IMR-90 (cell line): ENCODE measurements around the gene LRRC4. TPM values are rescaled to one million over a fixed set of nuclear protein-coding genes. Genes with fewer than 3 reads are reported as not detected.

ENCODE experiments used
- ATAC-seq: fragments of 200-7000 bp; cut with Tn5 transposase; 2 replicates; pipeline ENCODE4 v1.9.1; 2020; ENCODE audit warnings: low read depth, mild to moderate bottlenecking, moderate library complexity
- BruUV-seq: library from RNA; stranded (reverse); fragments of 400-500 nt; replicated peaks from 2 replicates; lab custom pipeline; 2021; lab: Mats Ljungman, UMichigan
- CTCF ChIA-PET: fragments of 300-600 bp; formaldehyde crosslinking; extraction: SDS; loops from one replicate; lab custom pipeline; 2021; ENCODE audit warnings: antibody characterized with exemption; lab: Yijun Ruan, JAX
- POLR2A ChIA-PET: fragments of 300-600 bp; sonication (Branson Sonifier 250); formaldehyde crosslinking; loops from one replicate; lab custom pipeline; 2022; ENCODE audit warnings: antibody characterized with exemption; ENCODE audit not compliant: unreplicated experiment; lab: Charles Lee
- DNase-seq: peaks from one replicate; pipeline ENCODE4 v3.0.0; 2013
- H2AFZ ChIP-seq: replicated peaks from 2 replicates; pipeline ENCODE3; 2013; ENCODE audit warnings: low read length, mild to moderate bottlenecking; ENCODE audit not compliant: poor library complexity
- H2AK5ac ChIP-seq: 2 replicates; pipeline ENCODE4 v1.6.1; 2013; ENCODE audit warnings: low read depth, low read length, inconsistent platforms
- H2AK9ac ChIP-seq: replicated peaks from 2 replicates; pipeline ENCODE3; 2013; ENCODE audit warnings: mild to moderate bottlenecking, low read depth, low read length, moderate library complexity; ENCODE audit not compliant: poor library complexity
- H2BK120ac ChIP-seq: 2 replicates; pipeline ENCODE4 v1.6.1; 2013; ENCODE audit warnings: low read depth, low read length, inconsistent platforms
- H2BK15ac ChIP-seq: 3 replicates; pipeline ENCODE4 v1.6.1; 2013; ENCODE audit warnings: low read depth, low read length, inconsistent platforms
- H2BK20ac ChIP-seq: 2 replicates; pipeline ENCODE4 v1.6.1; 2013; ENCODE audit warnings: low read depth, mild to moderate bottlenecking, inconsistent platforms, low read length, moderate library complexity
- H2BK5ac ChIP-seq: 2 replicates; pipeline ENCODE4 v1.6.1; 2013; ENCODE audit warnings: mild to moderate bottlenecking, low read depth, low read length, inconsistent platforms; ENCODE audit not compliant: poor library complexity, severe bottlenecking
- H3K14ac ChIP-seq: replicated peaks from 2 replicates; pipeline ENCODE4 v1.6.1; 2013; ENCODE audit warnings: low read depth, low read length, inconsistent platforms
- H3K18ac ChIP-seq: 2 replicates; pipeline ENCODE4 v1.6.1; 2013; ENCODE audit warnings: low read depth, low read length, control low read depth
- H3K23ac ChIP-seq: 2 replicates; pipeline ENCODE4 v1.6.1; 2013; ENCODE audit warnings: low read depth, low read length, inconsistent platforms
- H3K27ac ChIP-seq: 2 replicates; pipeline ENCODE4 v1.5.1; 2013; ENCODE audit warnings: mild to moderate bottlenecking, control low read depth, low read length; ENCODE audit not compliant: insufficient read depth
- H3K27me3 ChIP-seq: 2 replicates; pipeline ENCODE4 v1.6.1; 2013; ENCODE audit warnings: low read length; ENCODE audit not compliant: control insufficient read depth, insufficient read depth
- H3K36me3 ChIP-seq: 2 replicates; pipeline ENCODE4 v1.6.1; 2013; ENCODE audit warnings: low read length, mixed read lengths; ENCODE audit not compliant: control insufficient read depth, insufficient read depth
- H3K4ac ChIP-seq: 2 replicates; pipeline ENCODE4 v1.6.1; 2013; ENCODE audit warnings: low read depth, low read length, inconsistent platforms
- H3K4me1 ChIP-seq: 2 replicates; pipeline ENCODE4 v1.6.1; 2013; ENCODE audit warnings: low read length, mixed read lengths; ENCODE audit not compliant: control insufficient read depth, insufficient read depth
- H3K4me2 ChIP-seq: 2 replicates; pipeline ENCODE4 v1.6.1; 2013; ENCODE audit warnings: low read depth, mild to moderate bottlenecking, control low read depth, low read length, moderate library complexity
- H3K4me3 ChIP-seq: 2 replicates; pipeline ENCODE4 v1.5.1; 2013; ENCODE audit warnings: low read depth, mild to moderate bottlenecking, control low read depth, low read length, moderate library complexity; ENCODE audit not compliant: insufficient read depth
- H3K56ac ChIP-seq: 2 replicates; pipeline ENCODE4 v1.6.1; 2013; ENCODE audit warnings: low read length, inconsistent platforms; ENCODE audit not compliant: insufficient read depth; ENCODE audit errors: extremely low read depth
- H3K79me1 ChIP-seq, 2 experiments: 2 replicates each; pipeline ENCODE4 v1.6.1; 2013; ENCODE audit warnings: low read length in 2 of 2, inconsistent platforms in 1 of 2, low read depth in 1 of 2
- H3K9ac ChIP-seq: 2 replicates; pipeline ENCODE4 v1.6.1; 2013; ENCODE audit warnings: low read depth, low read length, control low read depth
- H3K9me1 ChIP-seq: 2 replicates; pipeline ENCODE4 v1.6.1; 2013; ENCODE audit warnings: low read length, inconsistent platforms; ENCODE audit not compliant: insufficient read depth
- H3K9me3 ChIP-seq: 2 replicates; pipeline ENCODE4 v1.6.1; 2013; ENCODE audit warnings: low read length; ENCODE audit not compliant: control insufficient read depth, insufficient read depth
- H4K20me1 ChIP-seq: 2 replicates; pipeline ENCODE4 v1.6.1; 2013; ENCODE audit warnings: low read length, inconsistent platforms; ENCODE audit not compliant: insufficient read depth
- H4K5ac ChIP-seq: 2 replicates; pipeline ENCODE4 v1.6.1; 2013; ENCODE audit warnings: mild to moderate bottlenecking, low read depth, low read length, control low read depth
- H4K8ac ChIP-seq, 2 experiments: 2 replicates each; pipeline ENCODE4 v1.6.1; 2013; ENCODE audit warnings: low read depth in 2 of 2, low read length in 2 of 2, control low read depth in 1 of 2, inconsistent platforms in 1 of 2
- H4K91ac ChIP-seq: 2 replicates; pipeline ENCODE4 v1.6.1; 2013; ENCODE audit warnings: low read depth, low read length, inconsistent platforms; ENCODE audit not compliant: insufficient read depth
- BHLHE40 ChIP-seq: fragments of 150-350 bp; IDR thresholded peaks from 2 replicates; pipeline ENCODE4 v1.6.1; 2016; ENCODE audit warnings: mild to moderate bottlenecking, low read depth, low read length
- CEBPB ChIP-seq: IDR thresholded peaks from 2 replicates; pipeline ENCODE4 v1.6.1; 2012; ENCODE audit warnings: low read depth, low read length, improper control_type of control experiment
- CHD1 ChIP-seq: IDR thresholded peaks from 2 replicates; pipeline ENCODE4 v1.6.1; 2012; ENCODE audit warnings: low read depth, low read length, improper control_type of control experiment
- CTCF ChIP-seq: conservative IDR thresholded peaks from 2 replicates; pipeline ENCODE4 v1.5.1; 2012; ENCODE audit warnings: mild to moderate bottlenecking, low read depth, low read length, improper control_type of control experiment
- ELK1 ChIP-seq: fragments of 150-350 bp; IDR thresholded peaks from 2 replicates; pipeline ENCODE4 v1.6.1; 2016; ENCODE audit warnings: low read depth, mild to moderate bottlenecking, low read length, moderate library complexity, borderline replicate concordance
- FOS ChIP-seq: fragments of 150-350 bp; IDR thresholded peaks from 2 replicates; pipeline ENCODE4 v1.6.1; 2016; ENCODE audit warnings: low read depth, low read length
- MAFK ChIP-seq: IDR thresholded peaks from 2 replicates; pipeline ENCODE4 v1.6.1; 2012; ENCODE audit warnings: low read depth, low read length, improper control_type of control experiment
- MAZ ChIP-seq: IDR thresholded peaks from 2 replicates; pipeline ENCODE4 v1.6.1; 2012; ENCODE audit warnings: low read depth, mild to moderate bottlenecking, low read length, improper control_type of control experiment, moderate library complexity, borderline replicate concordance
- MXI1 ChIP-seq: IDR thresholded peaks from 2 replicates; pipeline ENCODE4 v1.6.1; 2012; ENCODE audit warnings: low read depth, mild to moderate bottlenecking, low read length, moderate library complexity, borderline replicate concordance
- POLR2A ChIP-seq: IDR thresholded peaks from 2 replicates; pipeline ENCODE4 v1.6.1; 2012; ENCODE audit warnings: mild to moderate bottlenecking, low read depth, low read length
- RCOR1 ChIP-seq: IDR thresholded peaks from 2 replicates; pipeline ENCODE4 v1.6.1; 2012; ENCODE audit warnings: mild to moderate bottlenecking, low read length, improper control_type of control experiment; ENCODE audit not compliant: insufficient replicate concordance
- RFX5 ChIP-seq: IDR thresholded peaks from 2 replicates; pipeline ENCODE4 v1.8.0; 2012; ENCODE audit warnings: low read depth, mild to moderate bottlenecking, low read length, moderate library complexity
- SMC3 ChIP-seq: fragments of 150-350 bp; IDR thresholded peaks from 2 replicates; pipeline ENCODE4 v1.6.1; 2016; ENCODE audit warnings: low read depth, mild to moderate bottlenecking, antibody characterized with exemption, low read length, moderate library complexity
- USF2 ChIP-seq: fragments of 150-350 bp; IDR thresholded peaks from 2 replicates; pipeline ENCODE4 v1.6.1; 2017; ENCODE audit warnings: mild to moderate bottlenecking, antibody characterized with exemption, low read length, low read depth
- WGBS, 2 experiments: methylation state at CpG; one replicate each; pipeline versions ENCODE4 v1.1.5 to v1.1.7; 2013; ENCODE audit warnings: missing lambda C conversion rate in 2 of 2; ENCODE audit not compliant: insufficient read length in 1 of 2; ENCODE audit errors: extremely low coverage in 2 of 2; 5-methylcytosine and 5-hydroxymethylcytosine counted together
- dilution Hi-C: fragments of 300-500 bp; cut with HindIII; formaldehyde crosslinking; loops from one replicate; pipeline ENCODE4 v1.14.3; 2018; ENCODE audit warnings: low sequenced_read_pairs; ENCODE audit not compliant: unreplicated experiment
- in situ Hi-C: fragments of 300-500 bp; cut with MboI; formaldehyde crosslinking; loops from 3 replicates; pipeline ENCODE4 v1.14.3; 2019; ENCODE audit warnings: low sequenced_read_pairs, inconsistent platforms, mixed read lengths
- intact Hi-C: fragments of 100-400 bp; cut with micrococcal nuclease; formaldehyde crosslinking; loops from 2 replicates; pipeline ENCODE4 v1.10.0; 2022
- polyA plus RNA-seq, 3 experiments: library from polyadenylated mRNA; depleted of rRNA; stranded (reverse); fragments of >200 nt; gene quantifications; 2 replicates each; pipeline ENCODE4 v1.2.3, GENCODE V29; 2012; ENCODE audit warnings: low replicate concordance in 1 of 3
- total RNA-seq: library from RNA; depleted of rRNA; stranded (reverse); fragments of >200 nt; gene quantifications from 2 replicates; pipeline ENCODE4 v1.2.3, GENCODE V29; 2012

The LRRC4 gene
- total and polyA plus RNA-seq, 2 of the 4 experiments (the other 2 are of a cell fraction), result 0.54 to 0.55 TPM

- H3K56ac ChIP-seq, result no peak overlapping the region
- H4K8ac ChIP-seq, result no peak overlapping the region
- no peak overlapping the region for H2BK20ac ChIP-seq
- BruUV-seq, result no TSS peak
- no peak overlapping the region for H2BK5ac ChIP-seq
- no peaks in the 10 kb centered on the region for H3K27me3 ChIP-seq
- peaks cover 31% of the 10 kb centered on the region for H3K9me1 ChIP-seq
- ATAC-seq (peak; percentile 74), DNase-seq (peak; percentile 18)
- 42% methylated on average over 2 of the region's 4 CpGs; no CpG with 5 or more reads in 1 of the 2 experiments for WGBS, 2 experiments
- H4K91ac ChIP-seq, result no peak overlapping the region; the same call in 1 of the 2 replicates
- H2AFZ ChIP-seq, result no peak overlapping the region
- peaks cover 13% of the 10 kb centered on the region for H3K4me1 ChIP-seq
- intact Hi-C loops (no loop called here), in situ Hi-C loops (no loop called here), dilution Hi-C loops (no loop called here)
- H3K4ac ChIP-seq, result peak overlapping the region; percentile 60
- H2BK120ac ChIP-seq, result peak overlapping the region; percentile 38; the same call in 1 of the 2 replicates
- peaks cover 47% of the 10 kb centered on the region for H4K20me1 ChIP-seq
- H3K9me3 ChIP-seq, result no peaks in the 10 kb centered on the region
- H2AK9ac ChIP-seq, result peak overlapping the region; percentile 6
- H3K27ac ChIP-seq, result no peak overlapping the region
- no peak overlapping the region for H2BK15ac ChIP-seq
- H3K79me1 ChIP-seq, result peaks cover 36 to 79% of the 10 kb centered on the region in 2 experiments
- H3K4me2 ChIP-seq, result no peak overlapping the region
- no peak overlapping the region for H4K5ac ChIP-seq
- H3K23ac ChIP-seq, result peak overlapping the region; percentile 74; the same call in 1 of the 2 replicates
- peak overlapping the region; percentile 28; the same call in 1 of the 2 replicates for H3K14ac ChIP-seq
- ChIA-PET CTCF (no interaction called here), POLR2A (no interaction called here)
- TF ChIP-seq BHLHE40 (no peak), RFX5 (no peak), POLR2A (no peak), CEBPB (no peak), MXI1 (no peak), USF2 (no peak), CTCF (no peak), ELK1 (no peak), MAFK (no peak), RCOR1 (no peak), FOS (no peak), CHD1 (no peak), SMC3 (no peak), MAZ (no peak)
- H3K36me3 ChIP-seq, result peaks cover 13% of the 10 kb centered on the region
- H3K9ac ChIP-seq, result no peak overlapping the region
- no peak overlapping the region for H3K18ac ChIP-seq
- H2AK5ac ChIP-seq, result peak overlapping the region; percentile 37; the same call in 1 of the 2 replicates
- no peak overlapping the region for H3K4me3 ChIP-seq
Measured at GRCh38 chr7:127997226-127997922, 33.9 kb downstream of the LRRC4 start.
